ENCODE results near the gene ACER3.
"Not testable (repeated sequence)": the region's sequence is repeated elsewhere in the genome, so short reads cannot be mapped to it uniquely, and the experiment has no call there.

The ACER3 gene

GRCh38 chr11:76862794-76863193, 2.1 kb downstream of the ACER3 start:
- in situ Hi-C loops (cut with MboI; ENCODE audit: low sequenced_read_pairs), result not testable (repeated sequence)

- in situ Hi-C loops (cut with MboI; ENCODE audit: low sequenced_read_pairs), result no loop called here
Observed at GRCh38 chr11:76863196-76863777, 2.6 kb downstream of the ACER3 start.

- in situ Hi-C loops (cut with MboI; ENCODE audit: low sequenced_read_pairs), result no loop called here
Observed at GRCh38 chr11:76872959-76873827, 12.5 kb downstream of the ACER3 start.

GRCh38 chr11:76878014-76878413, 17.3 kb downstream of the ACER3 start:
- in situ Hi-C loops (cut with MboI; ENCODE audit: low sequenced_read_pairs), result no loop called here

- in situ Hi-C loops (cut with MboI; ENCODE audit: low sequenced_read_pairs), result no loop called here
Observed at GRCh38 chr11:76880314-76880713, 19.6 kb downstream of the ACER3 start.

GRCh38 chr11:76880956-76881355, 20.2 kb downstream of the ACER3 start:
- in situ Hi-C loops (cut with MboI; ENCODE audit: low sequenced_read_pairs), result no loop called here

- in situ Hi-C loops (cut with MboI; ENCODE audit: low sequenced_read_pairs), result no loop called here
Observed at GRCh38 chr11:76885390-76886097, 24.8 kb downstream of the ACER3 start.

GRCh38 chr11:76888989-76889388, 28.3 kb downstream of the ACER3 start:
- in situ Hi-C loops (cut with MboI; ENCODE audit: low sequenced_read_pairs), result no loop called here

- in situ Hi-C loops (cut with MboI; ENCODE audit: low sequenced_read_pairs), result no loop called here
Observed at GRCh38 chr11:76889411-76889975, 28.8 kb downstream of the ACER3 start.

- in situ Hi-C loops (cut with MboI; ENCODE audit: low sequenced_read_pairs), result no loop called here
Observed at GRCh38 chr11:76890329-76890728, 29.6 kb downstream of the ACER3 start.

- in situ Hi-C loops (cut with MboI; ENCODE audit: low sequenced_read_pairs), result no loop called here
Observed at GRCh38 chr11:76891285-76891684, 30.6 kb downstream of the ACER3 start.

GRCh38 chr11:76891793-76892192, 31.1 kb downstream of the ACER3 start:
- in situ Hi-C loops (cut with MboI; ENCODE audit: low sequenced_read_pairs), result no loop called here

- in situ Hi-C loops (cut with MboI; ENCODE audit: low sequenced_read_pairs), result no loop called here
Observed at GRCh38 chr11:76892306-76892705, 31.6 kb downstream of the ACER3 start.

GRCh38 chr11:76897233-76897632, 36.5 kb downstream of the ACER3 start:
- in situ Hi-C loops (cut with MboI; ENCODE audit: low sequenced_read_pairs), result no loop called here

GRCh38 chr11:76901144-76901543, 40.4 kb downstream of the ACER3 start:
- in situ Hi-C loops (cut with MboI; ENCODE audit: low sequenced_read_pairs), result no loop called here

- in situ Hi-C loops (cut with MboI; ENCODE audit: low sequenced_read_pairs), result not testable (repeated sequence)
Observed at GRCh38 chr11:76901622-76902021, 40.9 kb downstream of the ACER3 start.

GRCh38 chr11:76902121-76903014, 41.6 kb downstream of the ACER3 start:
- in situ Hi-C loops (cut with MboI; ENCODE audit: low sequenced_read_pairs), result no loop called here

GRCh38 chr11:76903325-76903724, 42.6 kb downstream of the ACER3 start:
- in situ Hi-C loops (cut with MboI; ENCODE audit: low sequenced_read_pairs), result no loop called here

GRCh38 chr11:76910620-76911414, 50.1 kb downstream of the ACER3 start:
- in situ Hi-C loops (cut with MboI; ENCODE audit: low sequenced_read_pairs), result loop anchor here (10.0 kb wide), 2 partner anchors 96 to 186 kb away; no protein-coding TSS in a partner anchor
